ENCODE measurements around the gene PIPOX. TPM values are rescaled to one million over a fixed set of nuclear protein-coding genes. Genes with fewer than 3 reads are reported as not detected.

Gene PIPOX
- polyA plus RNA-seq (ENCODE audit: insufficient read length in 12 of 12), result 1 to 10 TPM in 9 of 12 donors, under 1 TPM in 1, not detected in 2; 0.97 to 2.1 (median 1.5) TPM
- long read RNA-seq, donor 1, partial matches to known transcripts, result 11 of 13 reads
- long read RNA-seq, donor 1, other reads (novel, unspliced or antisense), result 0 of 13 reads
- long read RNA-seq, donor 2, result 0 reads
- long read RNA-seq, donor 3, result 0 reads
- long read RNA-seq, donor 4, result 0 reads
- long read RNA-seq, donor 5, result 0 reads
- long read RNA-seq, donor 6, result 0 reads
- long read RNA-seq, donor 7, result 0 reads
- long read RNA-seq, donor 8, result 0 reads
- long read RNA-seq, donor 9, result 0 reads
- long read RNA-seq, donor 10, result 0 reads
- long read RNA-seq, donor 11, partial matches to known transcripts, result 0 of 1 reads
- long read RNA-seq, donor 11, other reads (novel, unspliced or antisense), result 0 of 1 reads

GRCh38 chr17:29042679-29043538 lies at the start of gene PIPOX:
PIPOX (plus strand) TSS chr17:29043141; CDS start chr17:29043226, 85 bp downstream.
- no peak for DNase-seq

- DNase-seq, result no peak
These were observed 49.1 kb upstream of the PIPOX start for GRCh38 chr17:28993645-28994426.

GRCh38 chr17:28996554-28997096 lies 46.3 kb upstream of the PIPOX start:
- no peak for DNase-seq

- DNase-seq, result no peak
These were observed 45.1 kb upstream of the PIPOX start for GRCh38 chr17:28997806-28998205.

GRCh38 chr17:28999206-28999605 lies 43.7 kb upstream of the PIPOX start:
- no peak for DNase-seq

- no peak for DNase-seq
These were observed 42.0 kb upstream of the PIPOX start for GRCh38 chr17:29000973-29001372.

DNA sequence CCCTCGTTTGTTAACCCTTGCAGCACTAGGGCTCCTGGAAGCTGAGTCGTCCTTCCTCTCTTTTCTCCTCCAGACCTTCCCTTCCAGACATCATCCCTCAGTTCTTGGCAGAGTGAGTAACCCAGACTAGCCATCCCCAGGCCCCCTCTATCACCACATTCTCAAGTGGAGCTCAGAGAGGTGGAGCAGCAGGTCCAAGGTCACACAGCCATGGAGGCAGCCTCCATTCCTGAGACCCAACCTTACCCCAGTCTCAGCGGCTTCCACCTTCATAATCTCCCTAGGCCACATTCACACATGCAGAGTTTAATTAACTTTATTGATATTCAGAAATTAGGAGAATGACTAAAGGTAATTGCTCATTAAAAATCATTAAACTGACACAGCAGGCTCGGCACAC lies 40.1 kb upstream of the PIPOX start:
- DNase-seq, result no peak

- no peak for DNase-seq
These were observed 39.7 kb upstream of the PIPOX start for GRCh38 chr17:29003289-29003688.

DNA sequence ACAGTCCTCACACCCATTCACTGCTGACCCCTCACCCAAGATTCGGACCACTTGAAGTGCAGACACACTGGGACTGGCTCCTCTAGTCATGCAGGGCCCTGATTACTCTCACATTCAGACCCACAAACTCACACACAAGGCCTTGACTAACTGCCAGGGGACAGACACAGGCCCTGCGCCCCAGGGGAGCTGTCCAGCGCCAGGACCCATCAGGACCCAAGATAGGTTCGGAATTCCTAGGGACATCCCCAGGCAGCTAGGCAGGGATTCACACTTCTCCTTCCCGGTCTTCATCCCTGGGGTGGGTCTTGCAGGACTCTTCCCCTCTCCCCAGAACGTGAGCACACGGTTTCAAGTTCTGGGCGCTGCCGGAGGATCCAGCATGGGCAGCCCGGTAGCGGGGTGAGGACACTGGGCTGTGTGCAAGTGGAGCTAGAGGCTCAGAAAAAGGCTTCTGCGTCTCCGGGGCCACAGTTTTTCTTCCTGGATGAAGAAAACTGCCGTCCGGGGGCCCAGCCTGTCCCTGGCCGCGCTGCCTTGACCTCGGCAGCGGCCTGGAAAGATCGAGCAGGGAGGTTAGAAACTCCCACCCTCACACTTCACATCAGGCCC lies 38.8 kb upstream of the PIPOX start:
- DNase-seq, result no peak

DNA sequence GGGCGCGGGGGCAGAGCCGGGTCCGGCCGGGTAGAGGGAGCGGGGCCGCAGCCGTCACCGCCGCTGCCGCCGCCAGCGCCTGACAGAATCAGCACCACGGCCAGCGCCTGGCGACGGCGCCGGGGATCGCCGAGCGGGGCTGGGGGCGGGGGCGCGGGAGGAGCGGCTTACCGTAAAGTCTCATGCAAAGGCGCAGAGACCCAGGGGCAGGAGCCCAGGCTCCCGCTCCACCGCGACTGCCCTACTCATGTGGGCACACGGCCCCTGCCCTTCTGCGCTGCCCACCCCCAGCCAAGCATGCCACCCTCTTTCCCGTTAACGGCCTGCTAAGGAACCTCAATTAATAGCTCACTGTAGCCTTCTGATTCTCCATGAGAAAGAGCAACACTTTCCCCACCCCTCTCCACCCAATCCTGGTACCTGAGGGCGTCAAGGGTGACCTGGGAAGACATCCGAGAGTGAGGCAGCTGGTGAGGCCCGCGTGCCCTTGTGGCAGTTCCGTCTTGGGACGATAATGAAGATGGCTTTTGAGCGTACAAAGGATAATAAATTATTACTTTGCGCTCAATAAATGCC lies 36.9 kb upstream of the PIPOX start, which contains the start of gene SEZ6:
TSS of gene SEZ6 (minus strand) at position 98 of the 576 bp plus-strand sequence. CDS start 164 bp downstream, outside the sequence.
- DNase-seq, result peak; percentile 79

GRCh38 chr17:29007456-29007855 lies 35.5 kb upstream of the PIPOX start:
- DNase-seq, result no peak

GRCh38 chr17:29007860-29008455 lies 35.0 kb upstream of the PIPOX start:
- DNase-seq, result no peak

- DNase-seq, result no peak
These were observed 34.4 kb upstream of the PIPOX start for GRCh38 chr17:29008591-29008990.

- no peak for DNase-seq
These were observed 32.8 kb upstream of the PIPOX start for GRCh38 chr17:29010129-29010528.

- DNase-seq, result no peak
These were observed 32.4 kb upstream of the PIPOX start for GRCh38 chr17:29010586-29010985.

- DNase-seq, result no peak
These were observed 30.4 kb upstream of the PIPOX start for GRCh38 chr17:29012535-29012934.

DNA sequence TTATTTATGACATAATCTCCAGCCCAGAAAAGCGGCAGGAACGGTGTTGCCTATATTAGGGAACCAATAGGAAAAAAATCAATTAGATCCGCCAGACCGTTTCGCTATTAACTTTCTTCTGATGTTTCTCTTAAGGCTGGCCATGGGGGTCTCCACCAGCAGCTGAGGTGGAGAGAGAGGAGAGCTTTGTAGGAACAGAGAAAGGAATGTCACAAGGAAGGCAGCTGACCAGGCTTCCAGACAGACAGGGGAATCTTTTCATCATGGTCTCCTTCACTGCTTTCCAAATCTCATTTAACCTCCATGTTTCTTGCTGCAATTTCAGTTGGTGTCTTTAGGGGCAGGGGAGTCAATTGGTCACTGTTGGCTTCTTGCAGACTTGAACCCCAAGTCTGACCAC lies 28.2 kb upstream of the PIPOX start:
- no peak for DNase-seq

GRCh38 chr17:29016345-29017210 lies 26.4 kb upstream of the PIPOX start:
- no peak for DNase-seq

GRCh38 chr17:29018788-29019474 lies 24.0 kb upstream of the PIPOX start:
- no peak for DNase-seq
